Liver (tissue), 5 donors: ENCODE measurements around the gene HNRNPM. TPM values are rescaled to one million over a fixed set of nuclear protein-coding genes. Genes with fewer than 3 reads are reported as not detected.

Experiments used
- FOXA2 ChIP-seq: IDR thresholded peaks from 2 replicates; pipeline ENCODE4 v1.6.1; 2016; ENCODE audit warnings: antibody characterized with exemption
- GABPA ChIP-seq, 2 donors: IDR thresholded peaks in 1 of 2; conservative IDR thresholded peaks in 1 of 2; 2 replicates each; pipeline ENCODE4 v1.6.1; 2016; ENCODE audit warnings: antibody characterized with exemption in 2 of 2, mild to moderate bottlenecking in 1 of 2, moderate library complexity in 1 of 2
- HNF4A ChIP-seq, 2 donors: conservative IDR thresholded peaks; 2 replicates each; pipeline ENCODE4 v1.6.1; 2016; ENCODE audit warnings: antibody characterized with exemption in 2 of 2, mild to moderate bottlenecking in 2 of 2
- HNF4G ChIP-seq: IDR thresholded peaks from 2 replicates; pipeline ENCODE4 v1.6.1; 2016; ENCODE audit warnings: antibody characterized with exemption
- RXRA ChIP-seq, 2 donors: IDR thresholded peaks; 2 replicates each; pipeline ENCODE4 v1.6.1; 2017 to 2018; ENCODE audit warnings: antibody characterized with exemption in 2 of 2, mild to moderate bottlenecking in 1 of 2
- YY1 ChIP-seq: IDR thresholded peaks from 2 replicates; pipeline ENCODE4 v1.6.1; 2016; ENCODE audit warnings: antibody characterized with exemption, mild to moderate bottlenecking
- polyA plus RNA-seq, 2 donors: library from polyadenylated mRNA; stranded (reverse) in 1 of 2; unstranded in 1 of 2; fragments of 200-250 nt in 1 of 2; fragments of >200 nt in 1 of 2; fragmentation: Nextera tagmentation in 1 of 2; extraction: Ambion mirVana in 1 of 2; gene quantifications; one replicate each; pipeline versions ENCODE4 v1.2.1 to v1.2.3, GENCODE V29; 2013 to 2015
- total RNA-seq, 2 donors: library from RNA; depleted of rRNA; stranded (reverse); fragments of >200 nt; gene quantifications; one replicate each; pipeline ENCODE4 v1.2.3, GENCODE V29; 2014
- donor health status: healthy.
- donor health status: healthy.
- donor health status: healthy.

Gene HNRNPM
- total and polyA plus RNA-seq, 4 donors: 39.4 to 86.9 (median 70.7) TPM

- no peak for TF ChIP-seq YY1
- TF ChIP-seq RXRA (IDR thresholded peaks at IDR 0.05): no peak
- TF ChIP-seq HNF4G: no peak
- no peak for TF ChIP-seq HNF4A (conservative IDR thresholded peaks at IDR 0.05)
- TF ChIP-seq GABPA (IDR thresholded peaks at IDR 0.05 in 1 of 2, conservative IDR thresholded peaks at IDR 0.05 in 1 of 2): no peak
- no peak for TF ChIP-seq FOXA2
Observed at GRCh38 chr19:8537099-8537498, 92.3 kb downstream of the HNRNPM start (continued).

Other genes with a start within 250 kb of the HNRNPM start
- 10 to 100 TPM; 55.6 to 65.1 TPM for gene CERS4, start 235.6 kb upstream of the HNRNPM start, total RNA-seq
- gene CERS4, start 235.6 kb upstream of the HNRNPM start, polyA plus RNA-seq: 10 to 100 TPM; 42.7 to 57.2 TPM
- 10 to 100 TPM in 1 of 2 donors, 1 to 10 TPM in 1; 6.7 to 10.9 TPM for gene CD320, start 136.6 kb upstream of the HNRNPM start, total RNA-seq
- 10 to 100 TPM; 14.3 to 18.0 TPM for gene CD320, start 136.6 kb upstream of the HNRNPM start, polyA plus RNA-seq
- gene NDUFA7, start 123.6 kb upstream of the HNRNPM start, total RNA-seq: 10 to 100 TPM; 19.6 to 26.1 TPM
- 100 to 1,000 TPM in 1 of 2 donors, 10 to 100 TPM in 1; 85.2 to 101 TPM for gene NDUFA7, start 123.6 kb upstream of the HNRNPM start, polyA plus RNA-seq
- gene RPS28, start 123.5 kb upstream of the HNRNPM start, total RNA-seq: 100 to 1,000 TPM in 1 of 2 donors, 10 to 100 TPM in 1; 74.7 to 205 TPM
- 100 to 1,000 TPM; 324 to 467 TPM for gene RPS28, start 123.5 kb upstream of the HNRNPM start, polyA plus RNA-seq
- 1 to 10 TPM; 3.3 to 4.5 TPM for gene KANK3, start 101.7 kb upstream of the HNRNPM start, total RNA-seq
- 1 to 10 TPM in 1 of 2 donors, under 1 TPM in 1; 0.44 to 3.6 TPM for gene KANK3, start 101.7 kb upstream of the HNRNPM start, polyA plus RNA-seq
- gene ANGPTL4, start 80.8 kb upstream of the HNRNPM start, total RNA-seq: 100 to 1,000 TPM in 1 of 2 donors, under 1 TPM in 1; 0.65 to 144 TPM
- gene ANGPTL4, start 80.8 kb upstream of the HNRNPM start, polyA plus RNA-seq: 100 to 1,000 TPM in 1 of 2 donors, 10 to 100 TPM in 1; 25.2 to 118 TPM
- 10 to 100 TPM; 31.9 to 91.2 TPM for gene RAB11B, start 54.6 kb upstream of the HNRNPM start, total RNA-seq
- gene RAB11B, start 54.6 kb upstream of the HNRNPM start, polyA plus RNA-seq: 10 to 100 TPM; 27.3 to 58.1 TPM
- 10 to 100 TPM; 78.6 to 89.5 TPM for gene MARCHF2, start 31.7 kb upstream of the HNRNPM start, total RNA-seq
- 10 to 100 TPM; 21.6 to 39.1 TPM for gene MARCHF2, start 31.7 kb upstream of the HNRNPM start, polyA plus RNA-seq
- gene PRAM1, start 57.7 kb downstream of the HNRNPM start, total RNA-seq: 1 to 10 TPM in 1 of 2 donors, under 1 TPM in 1; 0.84 to 1.8 TPM
- under 1 TPM; 0.75 to 0.77 TPM for gene PRAM1, start 57.7 kb downstream of the HNRNPM start, polyA plus RNA-seq
- gene ZNF414, start 69.2 kb downstream of the HNRNPM start, total RNA-seq: 10 to 100 TPM in 1 of 2 donors, 1 to 10 TPM in 1; 3.5 to 10.3 TPM
- gene ZNF414, start 69.2 kb downstream of the HNRNPM start, polyA plus RNA-seq: 10 to 100 TPM in 1 of 2 donors, 1 to 10 TPM in 1; 4.1 to 16.0 TPM
- gene MYO1F, start 132.5 kb downstream of the HNRNPM start, total RNA-seq: 10 to 100 TPM; 17.9 to 20.4 TPM
- gene MYO1F, start 132.5 kb downstream of the HNRNPM start, polyA plus RNA-seq: 1 to 10 TPM; 6.1 to 6.2 TPM
- gene ADAMTS10, start 165.7 kb downstream of the HNRNPM start, total RNA-seq: 10 to 100 TPM in 1 of 2 donors, 1 to 10 TPM in 1; 4.7 to 10.1 TPM
- gene ADAMTS10, start 165.7 kb downstream of the HNRNPM start, polyA plus RNA-seq: 1 to 10 TPM; 1.2 to 2.6 TPM
- gene NFILZ, start 185.7 kb downstream of the HNRNPM start, total RNA-seq: not detected
- gene NFILZ, start 185.7 kb downstream of the HNRNPM start, polyA plus RNA-seq: not detected